AG04449 (cell line): ENCODE data around the gene PMP22.

Experiments
- CTCF ChIA-PET: fragments of 350-600 bp; formaldehyde crosslinking; extraction: SDS; loops from one replicate; lab custom pipeline; 2021; ENCODE audit warnings: antibody characterized with exemption; lab: Yijun Ruan, JAX
- POLR2A ChIA-PET: fragments of 400-600, 350-600 bp; formaldehyde crosslinking; extraction: SDS; loops from one replicate; lab custom pipeline; 2020; ENCODE audit warnings: antibody characterized with exemption, inconsistent platforms; lab: Yijun Ruan, JAX
- DNase-seq: peaks from one replicate; pipeline ENCODE4 v3.0.0-alpha.2; 2010; ENCODE audit warnings: low read depth, low spot score
- H3K4me3 ChIP-seq: 2 replicates; pipeline ENCODE4 v1.5.1; 2011; ENCODE audit warnings: low read depth, mild to moderate bottlenecking, control low read depth, low read length
- TF ChIP-seq, protein P1 (sequence below): IDR thresholded peaks from one replicate; pipeline ENCODE4 v1.5.1; 2011; ENCODE audit warnings: mild to moderate bottlenecking, moderate library complexity, low read length, control low read depth, inconsistent platforms; ENCODE audit not compliant: insufficient read depth; ENCODE audit errors: missing control alignments

The PMP22 gene

DNA sequence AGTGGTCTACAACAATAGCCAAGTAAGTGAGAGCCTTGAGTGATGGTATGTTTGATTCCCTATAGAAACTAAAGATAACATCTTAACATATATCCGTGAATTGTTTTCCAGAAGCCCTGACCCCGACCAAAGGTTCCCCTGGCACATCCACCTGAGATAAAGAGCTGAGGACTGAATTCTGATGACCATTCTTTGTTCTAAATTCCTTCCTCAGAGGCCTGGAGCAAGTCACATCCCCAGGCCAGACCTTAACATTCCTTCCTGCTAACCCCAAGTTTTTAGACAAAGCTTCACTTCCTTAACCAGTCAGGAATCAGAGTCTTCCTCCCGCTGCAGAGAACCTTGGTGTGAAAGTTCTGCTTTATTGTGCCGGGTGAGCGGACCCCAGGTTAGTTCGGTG is 83.3 kb downstream of the PMP22 start:
- ChIA-PET CTCF (interaction anchor here (1.0 to 1.5 kb wide), 2 partner anchors 10 to 12 kb away, joined by 3 to 10 read pairs; no protein-coding TSS in a partner anchor), POLR2A (no interaction called here)
- no peak overlapping the region for H3K4me3 ChIP-seq
- TF ChIP-seq, protein P1, sequence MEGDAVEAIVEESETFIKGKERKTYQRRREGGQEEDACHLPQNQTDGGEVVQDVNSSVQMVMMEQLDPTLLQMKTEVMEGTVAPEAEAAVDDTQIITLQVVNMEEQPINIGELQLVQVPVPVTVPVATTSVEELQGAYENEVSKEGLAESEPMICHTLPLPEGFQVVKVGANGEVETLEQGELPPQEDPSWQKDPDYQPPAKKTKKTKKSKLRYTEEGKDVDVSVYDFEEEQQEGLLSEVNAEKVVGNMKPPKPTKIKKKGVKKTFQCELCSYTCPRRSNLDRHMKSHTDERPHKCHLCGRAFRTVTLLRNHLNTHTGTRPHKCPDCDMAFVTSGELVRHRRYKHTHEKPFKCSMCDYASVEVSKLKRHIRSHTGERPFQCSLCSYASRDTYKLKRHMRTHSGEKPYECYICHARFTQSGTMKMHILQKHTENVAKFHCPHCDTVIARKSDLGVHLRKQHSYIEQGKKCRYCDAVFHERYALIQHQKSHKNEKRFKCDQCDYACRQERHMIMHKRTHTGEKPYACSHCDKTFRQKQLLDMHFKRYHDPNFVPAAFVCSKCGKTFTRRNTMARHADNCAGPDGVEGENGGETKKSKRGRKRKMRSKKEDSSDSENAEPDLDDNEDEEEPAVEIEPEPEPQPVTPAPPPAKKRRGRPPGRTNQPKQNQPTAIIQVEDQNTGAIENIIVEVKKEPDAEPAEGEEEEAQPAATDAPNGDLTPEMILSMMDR = no peak
- DNase-seq = no peak

DNA sequence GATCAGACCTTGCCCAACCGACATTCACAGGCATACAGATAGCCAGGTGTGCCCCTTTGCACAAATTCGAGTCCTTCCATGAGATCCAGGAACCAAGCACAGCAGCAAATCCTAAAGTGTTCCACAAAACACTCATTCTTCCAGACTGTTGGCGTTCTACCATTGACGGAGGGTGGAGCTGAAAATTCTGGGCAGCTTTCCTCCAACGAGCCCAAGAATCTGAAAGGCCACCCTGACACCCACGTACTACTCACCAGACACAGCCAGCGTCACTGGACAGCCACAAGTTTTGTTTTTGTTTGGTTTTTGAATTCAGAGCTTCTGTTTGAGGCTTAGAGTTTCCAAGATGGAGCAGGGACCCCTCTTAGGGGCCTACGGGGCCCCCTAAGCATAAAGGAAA is 83.8 kb downstream of the PMP22 start:
- H3K4me3 ChIP-seq = no peak overlapping the region
- ChIA-PET POLR2A (no interaction called here), CTCF (interaction anchor here (1.5 kb wide), 1 partner anchor 10 kb away, joined by 10 read pairs; no protein-coding TSS in a partner anchor)
- TF ChIP-seq, protein P1 = no peak
- DNase-seq = no peak

DNA sequence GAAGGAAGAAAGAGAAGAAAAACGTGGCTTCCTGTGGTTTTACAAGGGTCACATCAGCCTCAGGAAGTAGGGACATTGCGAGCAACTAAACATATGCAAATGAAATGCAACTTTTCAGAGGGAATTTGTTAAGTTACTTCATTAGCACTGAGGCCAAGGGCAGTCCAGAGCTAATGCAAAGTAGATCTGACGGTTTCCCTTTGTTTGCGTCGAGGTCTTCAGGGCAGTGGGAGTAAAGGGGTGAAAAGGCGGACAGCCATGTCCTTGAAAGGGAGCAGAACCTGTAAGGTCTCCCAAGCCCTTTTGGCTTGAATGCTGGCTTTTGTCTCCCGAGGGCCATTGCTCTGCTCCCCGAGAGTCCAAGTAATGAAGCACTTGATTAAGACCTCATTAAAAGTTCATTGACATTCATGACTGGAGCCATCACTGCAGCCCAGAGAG is 85.0 kb downstream of the PMP22 start:
- H3K4me3 ChIP-seq = no peak overlapping the region
- TF ChIP-seq, protein P1 = no peak
- POLR2A ChIA-PET = no interaction called here
- CTCF ChIA-PET = interaction anchor here (0.6 to 1.6 kb wide), 3 partner anchors 10 to 324 kb away, joined by 3 to 7 read pairs (median 3); no protein-coding TSS in a partner anchor
- no peak for DNase-seq
